Measurements from ENCODE around the gene ADCYAP1R1.

The ADCYAP1R1 gene

GRCh38 chr7:31051598-31052486, at the start of gene ADCYAP1R1:
Gene ADCYAP1R1 (plus strand): TSS chr7:31052308. CDS start chr7:31063265, 10,957 bp downstream.
- peak; percentile 25 for DNase-seq

GRCh38 chr7:31003097-31003496, 49.0 kb upstream of the ADCYAP1R1 start:
- DNase-seq: no peak

GRCh38 chr7:31003721-31004120, 48.4 kb upstream of the ADCYAP1R1 start:
- no peak for DNase-seq

GRCh38 chr7:31004393-31004792, 47.7 kb upstream of the ADCYAP1R1 start:
- no peak for DNase-seq

- DNase-seq: no peak
Measured at GRCh38 chr7:31006857-31007256, 45.3 kb upstream of the ADCYAP1R1 start.

GRCh38 chr7:31007634-31008033, 44.5 kb upstream of the ADCYAP1R1 start:
- DNase-seq: no peak

- DNase-seq: no peak
Measured at GRCh38 chr7:31014826-31015225, 37.3 kb upstream of the ADCYAP1R1 start.

- no peak for DNase-seq
Measured at GRCh38 chr7:31017032-31017675, 35.0 kb upstream of the ADCYAP1R1 start.

GRCh38 chr7:31017721-31018120, 34.4 kb upstream of the ADCYAP1R1 start:
- DNase-seq: no peak

GRCh38 chr7:31019509-31019908, 32.6 kb upstream of the ADCYAP1R1 start:
- no peak for DNase-seq

GRCh38 chr7:31020161-31020560, 31.9 kb upstream of the ADCYAP1R1 start:
- no peak for DNase-seq

- DNase-seq: no peak
Measured at GRCh38 chr7:31020652-31021051, 31.5 kb upstream of the ADCYAP1R1 start.

- DNase-seq: no peak
Measured at GRCh38 chr7:31022117-31022516, 30.0 kb upstream of the ADCYAP1R1 start.

- no peak for DNase-seq
Measured at GRCh38 chr7:31022726-31023125, 29.4 kb upstream of the ADCYAP1R1 start.

GRCh38 chr7:31023877-31024276, 28.2 kb upstream of the ADCYAP1R1 start:
- no peak for DNase-seq

- no peak for DNase-seq
Measured at GRCh38 chr7:31027161-31027965, 24.7 kb upstream of the ADCYAP1R1 start.

- DNase-seq: no peak
Measured at GRCh38 chr7:31028006-31028405, 24.1 kb upstream of the ADCYAP1R1 start.

- DNase-seq: no peak
Measured at GRCh38 chr7:31028417-31028992, 23.6 kb upstream of the ADCYAP1R1 start.

GRCh38 chr7:31029251-31030042, 22.7 kb upstream of the ADCYAP1R1 start:
- DNase-seq: no peak

GRCh38 chr7:31033674-31034300, 18.3 kb upstream of the ADCYAP1R1 start:
- no peak for DNase-seq

- no peak for DNase-seq
Measured at GRCh38 chr7:31036924-31037323, 15.2 kb upstream of the ADCYAP1R1 start.

GRCh38 chr7:31043051-31043471, 9.0 kb upstream of the ADCYAP1R1 start:
- no peak for DNase-seq

Data from NCI-H748 treated with DMSO at 0.1 percent for 48 hours (cell line).